Stimulated activated memory B cell treated with anti-CD40 and anti-IgM and Interleukin-4, amounts not matched to agents 10 μg/mL and 1 μg/mL and 100 μg/mL, for 72 hours (primary cell): ENCODE measurements around the gene CTTNBP2.

ENCODE experiments used
- ATAC-seq: fragments of 150-1000 bp; cut with Tn5 transposase; 2 replicates; pipeline ENCODE4 v1.10.0; 2021
- H3K27ac Mint-ChIP-seq: one replicate; pipeline ENCODE4 v1.8.0; 2022; ENCODE audit warnings: mild to moderate bottlenecking, mixed read lengths
- H3K27me3 Mint-ChIP-seq: one replicate; pipeline ENCODE4 v1.8.0; 2022; ENCODE audit warnings: mixed read lengths
- H3K36me3 Mint-ChIP-seq: one replicate; pipeline ENCODE4 v1.8.0; 2022; ENCODE audit warnings: mixed read lengths
- H3K4me1 Mint-ChIP-seq: one replicate; pipeline ENCODE4 v1.8.0; 2022; ENCODE audit warnings: mixed read lengths
- H3K4me3 Mint-ChIP-seq: one replicate; pipeline ENCODE4 v1.8.0; 2022; ENCODE audit warnings: mild to moderate bottlenecking, moderate library complexity, mixed read lengths
- H3K9me3 Mint-ChIP-seq: one replicate; pipeline ENCODE4 v1.8.0; 2022; ENCODE audit warnings: mixed read lengths

The CTTNBP2 gene

GRCh38 chr7:117873310-117874190, at the start of gene CTTNBP2:
Gene CTTNBP2 (minus strand): TSS chr7:117873441. CDS start chr7:117873415, 26 bp downstream.
- H3K36me3 Mint-ChIP-seq: no peaks in the 10 kb centered on the region
- peak within 1 kb of the TSS; percentile 70 for H3K4me3 Mint-ChIP-seq
- H3K9me3 Mint-ChIP-seq: peaks cover 2% of the 10 kb centered on the region
- H3K4me1 Mint-ChIP-seq: peaks cover 16% of the 10 kb centered on the region
- peaks cover 36% of the 10 kb centered on the region for H3K27me3 Mint-ChIP-seq
- H3K27ac Mint-ChIP-seq: no peak within 1 kb of the TSS
- ATAC-seq: no peak

GRCh38 chr7:117916309-117916708, 43.1 kb upstream of the CTTNBP2 start:
- no peaks in the 10 kb centered on the region for H3K4me1 Mint-ChIP-seq
- H3K4me3 Mint-ChIP-seq: no peak overlapping the region
- no peaks in the 10 kb centered on the region for H3K36me3 Mint-ChIP-seq
- no peak overlapping the region for H3K27ac Mint-ChIP-seq
- H3K27me3 Mint-ChIP-seq: no peaks in the 10 kb centered on the region
- ATAC-seq: no peak
- peaks cover 6% of the 10 kb centered on the region for H3K9me3 Mint-ChIP-seq

GRCh38 chr7:117912421-117912820, 39.2 kb upstream of the CTTNBP2 start:
- no peak for ATAC-seq
- Mint-ChIP-seq H3K27ac (no peak overlapping the region), H3K4me3 (no peak overlapping the region), H3K27me3 (no peaks in the 10 kb centered on the region), H3K36me3 (no peaks in the 10 kb centered on the region), H3K9me3 (peaks cover 6% of the 10 kb centered on the region), H3K4me1 (no peaks in the 10 kb centered on the region)

GRCh38 chr7:117908031-117908795, 35.0 kb upstream of the CTTNBP2 start:
- H3K4me3 Mint-ChIP-seq: no peak overlapping the region
- no peaks in the 10 kb centered on the region for H3K27me3 Mint-ChIP-seq
- no peak overlapping the region for H3K27ac Mint-ChIP-seq
- H3K4me1 Mint-ChIP-seq: no peaks in the 10 kb centered on the region
- no peak for ATAC-seq
- H3K9me3 Mint-ChIP-seq: no peaks in the 10 kb centered on the region
- no peaks in the 10 kb centered on the region for H3K36me3 Mint-ChIP-seq

GRCh38 chr7:117907049-117907640, 33.9 kb upstream of the CTTNBP2 start:
- no peak for ATAC-seq
- Mint-ChIP-seq H3K36me3 (no peaks in the 10 kb centered on the region), H3K4me1 (no peaks in the 10 kb centered on the region), H3K4me3 (no peak overlapping the region), H3K27ac (no peak overlapping the region), H3K9me3 (no peaks in the 10 kb centered on the region), H3K27me3 (no peaks in the 10 kb centered on the region)

- no peaks in the 10 kb centered on the region for H3K27me3 Mint-ChIP-seq
- no peaks in the 10 kb centered on the region for H3K9me3 Mint-ChIP-seq
- H3K27ac Mint-ChIP-seq: no peak overlapping the region
- H3K36me3 Mint-ChIP-seq: no peaks in the 10 kb centered on the region
- no peak overlapping the region for H3K4me3 Mint-ChIP-seq
- no peaks in the 10 kb centered on the region for H3K4me1 Mint-ChIP-seq
- ATAC-seq: no peak
Measured at GRCh38 chr7:117902314-117902889, 29.2 kb upstream of the CTTNBP2 start.

- H3K27me3 Mint-ChIP-seq: no peaks in the 10 kb centered on the region
- H3K27ac Mint-ChIP-seq: no peak overlapping the region
- H3K4me3 Mint-ChIP-seq: no peak overlapping the region
- H3K36me3 Mint-ChIP-seq: no peaks in the 10 kb centered on the region
- no peaks in the 10 kb centered on the region for H3K4me1 Mint-ChIP-seq
- H3K9me3 Mint-ChIP-seq: no peaks in the 10 kb centered on the region
- ATAC-seq: no peak
Measured at GRCh38 chr7:117901089-117901797, 28.0 kb upstream of the CTTNBP2 start.

- Mint-ChIP-seq H3K9me3 (no peaks in the 10 kb centered on the region), H3K27me3 (no peaks in the 10 kb centered on the region), H3K4me3 (no peak overlapping the region), H3K4me1 (no peaks in the 10 kb centered on the region), H3K27ac (no peak overlapping the region), H3K36me3 (no peaks in the 10 kb centered on the region)
- no peak for ATAC-seq
Measured at GRCh38 chr7:117896339-117896738, 23.1 kb upstream of the CTTNBP2 start.

- Mint-ChIP-seq H3K36me3 (no peaks in the 10 kb centered on the region), H3K27me3 (no peaks in the 10 kb centered on the region), H3K9me3 (no peaks in the 10 kb centered on the region), H3K4me3 (no peak overlapping the region), H3K27ac (no peak overlapping the region), H3K4me1 (no peaks in the 10 kb centered on the region)
- ATAC-seq: no peak
Measured at GRCh38 chr7:117895276-117895675, 22.0 kb upstream of the CTTNBP2 start.

GRCh38 chr7:117894037-117894436, 20.8 kb upstream of the CTTNBP2 start:
- no peak overlapping the region for H3K27ac Mint-ChIP-seq
- no peaks in the 10 kb centered on the region for H3K36me3 Mint-ChIP-seq
- no peaks in the 10 kb centered on the region for H3K4me1 Mint-ChIP-seq
- H3K9me3 Mint-ChIP-seq: no peaks in the 10 kb centered on the region
- H3K27me3 Mint-ChIP-seq: no peaks in the 10 kb centered on the region
- no peak for ATAC-seq
- no peak overlapping the region for H3K4me3 Mint-ChIP-seq

- no peaks in the 10 kb centered on the region for H3K27me3 Mint-ChIP-seq
- H3K27ac Mint-ChIP-seq: no peak overlapping the region
- H3K9me3 Mint-ChIP-seq: no peaks in the 10 kb centered on the region
- no peak overlapping the region for H3K4me3 Mint-ChIP-seq
- no peak for ATAC-seq
- H3K36me3 Mint-ChIP-seq: no peaks in the 10 kb centered on the region
- no peaks in the 10 kb centered on the region for H3K4me1 Mint-ChIP-seq
Measured at GRCh38 chr7:117892821-117893220, 19.6 kb upstream of the CTTNBP2 start.

- Mint-ChIP-seq H3K36me3 (no peaks in the 10 kb centered on the region), H3K27ac (no peak overlapping the region), H3K27me3 (no peaks in the 10 kb centered on the region), H3K9me3 (no peaks in the 10 kb centered on the region), H3K4me3 (no peak overlapping the region), H3K4me1 (no peaks in the 10 kb centered on the region)
- ATAC-seq: no peak
Measured at GRCh38 chr7:117889611-117890010, 16.4 kb upstream of the CTTNBP2 start.

GRCh38 chr7:117888627-117889026, 15.4 kb upstream of the CTTNBP2 start:
- Mint-ChIP-seq H3K36me3 (no peaks in the 10 kb centered on the region), H3K27ac (no peak overlapping the region), H3K9me3 (no peaks in the 10 kb centered on the region), H3K4me1 (no peaks in the 10 kb centered on the region), H3K4me3 (no peak overlapping the region), H3K27me3 (no peaks in the 10 kb centered on the region)
- no peak for ATAC-seq

GRCh38 chr7:117882594-117882993, 9.4 kb upstream of the CTTNBP2 start:
- H3K4me1 Mint-ChIP-seq: no peaks in the 10 kb centered on the region
- no peaks in the 10 kb centered on the region for H3K27me3 Mint-ChIP-seq
- no peak overlapping the region for H3K27ac Mint-ChIP-seq
- ATAC-seq: no peak
- no peak overlapping the region for H3K4me3 Mint-ChIP-seq
- H3K9me3 Mint-ChIP-seq: no peaks in the 10 kb centered on the region
- no peaks in the 10 kb centered on the region for H3K36me3 Mint-ChIP-seq

GRCh38 chr7:117876761-117877160, 3.5 kb upstream of the CTTNBP2 start:
- Mint-ChIP-seq H3K27ac (no peak overlapping the region), H3K36me3 (no peaks in the 10 kb centered on the region), H3K9me3 (peaks cover under 1% of the 10 kb centered on the region), H3K4me1 (peaks cover 16% of the 10 kb centered on the region), H3K27me3 (peaks cover 27% of the 10 kb centered on the region), H3K4me3 (no peak overlapping the region)
- no peak for ATAC-seq
